ENCODE data around the gene PRRG1.
"Not testable (repeated sequence)": the region's sequence is repeated elsewhere in the genome, so short reads cannot be mapped to it uniquely, and the experiment has no call there.

PRRG1 gene

DNA sequence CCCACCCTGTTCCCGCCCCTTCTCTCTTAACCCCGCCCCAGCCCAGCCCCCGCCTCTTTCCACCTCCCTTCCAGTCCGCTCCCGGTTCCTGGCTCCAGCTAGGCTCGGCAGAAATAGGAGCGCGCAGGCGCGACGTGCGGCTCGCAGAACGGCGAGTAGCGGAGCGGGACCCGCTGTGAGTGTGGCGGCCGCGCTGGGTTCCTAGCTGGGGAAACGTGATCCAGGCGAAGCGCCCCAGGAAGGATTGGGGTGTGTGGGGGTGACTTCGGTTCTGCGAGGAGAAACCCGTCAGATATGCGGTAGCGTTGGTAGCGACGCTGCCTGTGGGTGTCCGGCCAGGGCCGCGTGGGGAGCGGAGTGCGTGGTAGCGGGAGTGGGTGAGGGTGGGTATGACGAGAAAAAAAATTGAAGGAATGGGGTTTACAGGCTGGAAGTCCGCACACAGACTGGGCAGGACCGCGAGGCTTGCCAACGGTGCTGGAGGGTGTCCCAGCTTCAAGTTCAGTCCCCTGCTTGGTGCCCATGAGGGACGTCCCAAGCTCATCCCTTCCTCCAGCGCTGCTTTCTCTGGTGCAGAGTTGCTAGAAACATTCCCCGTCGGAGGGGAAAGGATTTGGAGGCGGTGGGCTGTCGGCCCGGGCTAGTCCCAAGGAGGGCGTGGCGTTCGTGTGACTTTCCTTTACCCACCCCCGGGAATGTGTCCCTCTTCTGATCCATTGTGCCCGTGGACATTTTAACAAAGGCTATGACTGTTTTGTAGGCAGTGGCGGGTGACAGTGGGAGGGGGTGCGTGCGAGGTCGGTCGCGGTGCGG is at the start of gene PRRG1:
Gene PRRG1 (plus strand): TSS at position 144 of the 813 bp plus-strand sequence. CDS start 56,886 bp downstream, outside the sequence.
- DNase-seq (ENCODE audit: low read depth, low spot score) = peak; percentile 46

DNA sequence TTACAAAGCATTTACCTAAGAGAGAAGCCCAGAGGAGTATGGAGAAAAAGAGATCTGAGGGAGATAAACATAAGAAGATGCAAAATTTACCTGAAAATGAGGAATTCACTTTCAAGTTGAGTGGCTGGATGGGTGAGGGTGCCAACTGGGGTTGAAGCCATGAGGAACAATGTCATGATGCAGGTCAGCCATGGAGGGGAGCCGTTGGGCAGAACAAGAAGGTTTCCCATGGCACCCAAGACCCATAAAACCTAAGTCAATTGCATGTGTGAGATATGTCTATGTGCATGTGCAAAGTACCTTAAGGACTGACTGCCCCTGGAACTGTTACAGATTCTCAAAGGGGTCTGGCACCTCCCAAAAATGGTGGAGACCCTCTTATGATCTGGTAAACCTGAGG is 46.6 kb upstream of the PRRG1 start:
- DNase-seq (ENCODE audit: low read depth, low spot score) = no peak

DNA sequence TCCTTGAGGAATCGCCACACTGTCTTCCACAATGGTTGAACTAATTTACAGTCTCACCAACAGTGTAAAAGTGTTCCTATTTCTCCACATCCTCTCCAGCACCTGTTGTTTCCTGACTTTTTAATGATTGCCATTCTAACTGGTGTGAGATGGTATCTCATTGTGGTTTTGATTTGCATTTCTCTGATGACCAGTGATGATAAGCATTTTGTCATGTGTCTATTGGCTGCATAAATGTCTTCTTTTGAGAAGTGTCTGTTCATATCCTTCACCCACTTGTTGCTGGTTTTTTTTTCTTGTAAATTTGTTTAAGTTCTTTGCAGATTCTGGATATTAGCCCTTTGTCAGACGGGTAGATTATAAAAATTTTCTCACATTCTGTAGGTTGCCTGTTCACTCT is 43.9 kb upstream of the PRRG1 start:
- not testable (repeated sequence) for DNase-seq (ENCODE audit: low read depth, low spot score)

DNA sequence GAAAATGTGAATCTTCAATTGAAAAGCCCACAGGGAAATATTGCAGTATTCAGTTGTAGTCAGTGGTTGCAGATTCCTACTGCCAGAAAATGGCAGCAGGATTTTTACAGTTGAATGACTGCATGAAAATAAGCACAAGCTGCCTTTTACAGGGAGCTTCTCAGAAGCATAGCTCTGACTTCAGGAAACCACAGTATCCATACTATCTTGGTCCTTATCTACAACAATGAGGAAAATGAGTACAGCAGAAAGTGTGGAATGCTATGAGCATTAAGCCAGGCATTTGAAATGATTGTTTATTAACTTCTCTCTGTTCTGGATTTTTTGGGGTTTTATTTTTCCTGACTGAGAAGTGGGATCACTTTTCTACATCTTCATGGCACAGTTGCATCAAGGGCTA is 34.6 kb upstream of the PRRG1 start:
- no peak for DNase-seq (ENCODE audit: low read depth, low spot score)

DNA sequence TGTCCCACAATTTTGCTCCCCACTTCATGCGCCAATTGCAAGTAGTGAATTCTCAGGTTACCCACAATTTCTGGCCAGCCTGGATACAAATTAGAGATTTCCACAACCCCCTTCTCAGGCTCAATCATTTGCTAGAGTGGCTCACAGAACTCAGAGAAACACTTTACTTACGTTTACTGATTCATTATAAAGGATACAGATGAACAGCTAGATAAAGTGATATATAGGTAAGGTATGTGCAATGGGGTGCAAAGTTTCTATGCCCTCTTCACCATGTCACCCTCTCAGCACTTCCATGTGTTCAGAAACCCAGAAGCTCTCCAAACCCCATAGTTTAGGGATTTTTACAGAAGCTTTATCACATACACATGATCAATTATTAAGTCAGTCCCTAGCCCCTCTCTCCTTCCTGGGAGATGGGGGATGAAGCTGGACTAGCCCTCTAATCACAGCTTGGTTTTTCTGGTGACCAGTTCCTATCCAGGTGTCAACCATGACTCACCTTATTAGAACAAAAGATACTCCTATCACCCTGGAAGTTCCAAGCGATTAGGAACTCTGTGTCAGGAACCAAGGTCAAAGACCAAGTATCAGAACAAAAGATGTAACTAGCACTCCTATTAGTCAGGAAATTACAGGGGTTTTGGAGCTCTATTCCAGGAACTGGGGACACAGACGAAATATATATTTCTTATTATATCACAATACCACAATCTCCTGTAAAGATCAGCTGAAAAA is 33.5 kb upstream of the PRRG1 start:
- DNase-seq (ENCODE audit: low read depth, low spot score) = no peak

DNA sequence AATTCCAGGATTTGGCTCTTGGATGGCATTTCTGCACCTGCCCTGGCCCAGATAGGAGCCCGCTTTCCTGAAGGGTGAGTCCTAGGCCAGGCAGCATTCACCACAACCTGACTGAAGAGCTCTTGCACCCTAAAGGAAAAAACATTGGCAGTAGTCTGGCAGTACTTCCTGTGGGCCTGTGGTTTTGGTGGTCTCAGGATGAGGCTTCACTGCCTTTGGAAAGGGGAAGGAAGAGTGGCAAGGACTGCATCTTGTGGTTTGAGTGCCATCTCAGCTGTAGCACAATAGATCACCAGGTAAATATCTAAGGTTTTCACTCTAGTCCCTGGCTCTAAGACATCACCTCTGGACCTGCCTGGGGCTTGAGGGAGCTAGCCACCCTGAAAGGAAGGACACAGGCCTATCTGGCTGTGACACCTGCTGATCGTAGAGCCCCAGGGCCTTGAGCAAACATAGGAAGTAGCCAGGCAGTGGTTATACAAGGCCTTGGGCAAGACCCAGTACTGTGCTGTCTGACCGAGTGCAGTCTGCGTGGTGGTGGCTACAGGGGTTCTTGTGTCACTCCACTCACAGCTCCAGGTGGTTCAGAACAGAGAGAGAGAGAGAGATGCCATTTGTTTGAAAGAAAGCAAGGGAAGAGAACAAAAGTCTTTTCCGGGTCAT is 28.5 kb upstream of the PRRG1 start:
- DNase-seq (ENCODE audit: low read depth, low spot score) = no peak

DNA sequence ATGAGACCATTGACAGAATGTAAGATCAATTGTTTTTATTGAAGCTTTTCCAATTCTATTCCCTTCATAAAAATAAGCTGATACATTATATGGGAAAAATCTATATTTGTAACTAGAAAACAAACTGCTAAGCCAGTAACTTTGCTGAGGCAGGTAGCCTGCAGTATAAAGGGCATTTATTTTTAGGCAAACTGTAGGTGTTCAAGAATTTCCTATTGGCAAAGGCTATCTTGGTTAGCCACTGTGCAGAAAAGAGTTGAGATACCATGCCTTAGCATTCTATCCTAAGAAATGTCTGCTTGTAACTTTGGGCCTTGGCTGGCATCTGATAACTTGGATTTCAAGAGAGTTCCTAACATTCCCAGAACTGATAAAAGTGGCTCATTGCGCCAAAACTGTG is 18.5 kb upstream of the PRRG1 start:
- DNase-seq (ENCODE audit: low read depth, low spot score) = no peak

DNA sequence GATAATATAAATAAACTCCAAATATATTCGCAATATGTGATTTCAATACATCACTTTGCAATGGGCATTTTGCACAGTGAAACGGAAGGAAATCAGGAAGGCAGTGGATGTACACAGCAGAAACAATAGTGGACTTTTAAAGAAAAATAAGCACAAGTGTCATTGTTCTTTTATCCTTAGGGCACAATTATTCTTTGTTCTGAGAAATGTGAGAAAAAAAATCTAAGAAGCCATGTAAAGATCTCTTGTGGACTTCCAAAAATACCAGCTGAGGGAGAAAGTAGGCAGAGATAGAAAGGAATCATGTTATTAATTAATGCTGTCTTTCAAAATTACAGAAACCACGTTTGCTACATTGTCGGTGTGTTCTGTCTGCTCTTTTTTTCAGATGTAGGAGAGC is 17.6 kb upstream of the PRRG1 start:
- DNase-seq (ENCODE audit: low read depth, low spot score) = no peak

DNA sequence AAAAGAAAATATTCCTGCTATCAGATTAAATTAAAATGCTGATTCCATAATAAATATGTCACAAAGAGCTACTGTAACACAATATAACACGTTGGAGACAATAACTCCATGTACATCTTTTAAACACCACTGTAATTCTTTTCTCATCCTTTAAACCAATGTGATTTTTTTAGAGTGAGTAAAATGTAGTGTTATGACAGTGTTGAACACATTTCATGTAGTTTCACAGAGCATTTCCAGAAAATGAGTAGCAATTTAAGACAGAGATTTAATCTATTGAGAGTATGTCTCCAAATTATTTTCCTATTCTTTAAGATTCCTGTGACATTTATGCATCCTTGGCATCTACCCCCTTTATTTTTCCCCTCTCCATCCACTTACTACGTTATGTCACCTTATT is 17.1 kb upstream of the PRRG1 start:
- no peak for DNase-seq (ENCODE audit: low read depth, low spot score)

DNA sequence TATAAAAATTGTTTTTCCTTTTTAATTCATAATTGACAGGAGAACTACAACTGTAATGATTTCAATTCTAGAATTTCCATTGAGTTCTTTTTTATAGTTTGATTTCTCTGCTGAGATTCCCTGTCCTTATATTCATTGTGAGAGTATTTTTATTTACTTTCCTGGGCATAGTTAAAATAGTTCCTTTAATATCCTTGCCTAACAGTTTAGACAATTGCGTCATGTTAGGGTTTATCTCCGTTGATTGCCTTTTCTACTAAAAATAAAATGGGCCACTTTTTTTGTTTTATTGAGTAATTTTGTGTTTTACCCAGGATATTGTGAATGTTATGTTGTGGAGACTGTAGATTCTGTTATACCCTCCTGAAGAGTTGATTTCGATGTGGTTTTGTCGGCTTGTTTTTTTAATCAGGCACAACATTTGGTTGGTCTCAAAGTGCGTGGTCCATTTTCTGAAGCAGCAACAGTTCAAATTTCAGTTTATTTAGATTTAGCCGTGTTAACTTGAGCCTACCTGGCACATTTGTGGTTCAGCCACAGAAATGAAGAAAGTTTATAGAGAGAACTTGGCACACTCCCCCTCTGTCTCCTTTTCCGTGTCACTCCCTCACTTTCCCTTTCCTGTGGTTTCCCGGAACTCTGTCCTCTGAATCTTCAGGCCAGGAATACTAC is 16.0 kb upstream of the PRRG1 start:
- DNase-seq (ENCODE audit: low read depth, low spot score) = no peak

DNA sequence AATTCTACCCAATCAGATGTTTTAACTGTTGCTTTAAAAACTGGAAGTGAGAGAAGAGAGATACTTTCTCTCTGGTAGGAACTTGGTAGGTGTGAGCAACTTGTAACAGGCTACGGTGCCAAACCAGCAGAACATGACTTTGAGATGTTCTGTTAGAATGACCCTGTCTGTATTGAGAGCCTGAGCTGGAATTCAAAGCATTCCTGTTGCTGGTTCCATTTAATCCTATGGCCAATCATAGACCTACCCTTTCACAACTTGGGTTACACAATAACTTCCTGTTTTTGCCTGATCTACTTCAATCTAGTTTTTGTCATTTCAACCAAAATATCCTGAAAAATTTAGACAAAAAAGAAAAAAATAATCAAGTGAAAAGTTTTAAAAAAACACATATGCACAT is 1.7 kb upstream of the PRRG1 start:
- no peak for DNase-seq (ENCODE audit: low read depth, low spot score)

DNA sequence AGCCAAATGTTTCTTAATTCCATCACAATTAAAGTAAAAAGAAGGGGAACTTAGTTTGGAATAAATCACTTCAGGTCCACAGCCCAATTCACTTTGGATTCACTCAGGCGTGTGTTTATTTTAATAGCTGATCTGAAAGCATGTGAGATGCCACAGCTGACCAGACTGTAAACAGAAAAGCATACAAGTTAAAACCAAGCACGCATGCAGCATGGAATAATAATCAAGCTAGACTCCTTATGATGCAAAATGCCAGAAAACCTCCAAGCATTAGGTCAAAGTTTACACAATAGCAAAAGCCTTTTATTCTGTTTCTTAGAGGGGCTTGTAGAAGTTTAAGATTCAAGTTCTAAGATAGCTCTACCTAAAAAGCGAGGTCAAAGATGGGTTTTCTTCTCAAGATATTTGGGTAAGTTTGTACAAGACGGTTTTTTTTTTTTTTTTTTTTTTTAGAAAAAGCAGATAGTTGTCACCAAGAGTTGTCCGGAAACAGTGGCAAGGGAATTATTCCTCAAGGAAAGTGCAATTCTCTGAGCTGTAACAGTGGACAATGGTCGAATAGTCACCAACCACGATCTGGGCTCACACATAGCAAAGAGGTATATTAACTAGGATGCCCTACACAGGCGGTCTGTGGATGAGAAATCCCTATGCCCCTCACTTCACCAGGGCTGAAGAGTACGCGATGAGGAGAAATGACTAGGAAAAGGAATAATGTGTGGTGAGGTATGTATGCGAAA is 763 bp upstream of the PRRG1 start:
- DNase-seq (ENCODE audit: low read depth, low spot score) = no peak

DNA sequence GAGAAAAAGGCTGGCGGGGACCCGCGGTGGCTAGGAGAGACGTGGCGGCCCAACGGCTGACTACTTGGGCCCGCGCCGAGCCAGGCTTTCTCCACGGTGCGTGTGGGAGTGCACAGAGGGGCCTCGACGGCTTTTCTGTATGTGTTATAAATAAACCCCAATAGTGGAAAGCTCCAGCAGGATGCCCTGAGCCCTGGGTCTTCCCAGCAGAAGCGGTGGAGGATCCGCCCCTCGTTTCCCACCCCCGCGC is 268 bp upstream of the PRRG1 start:
- no peak for DNase-seq (ENCODE audit: low read depth, low spot score)

DNA sequence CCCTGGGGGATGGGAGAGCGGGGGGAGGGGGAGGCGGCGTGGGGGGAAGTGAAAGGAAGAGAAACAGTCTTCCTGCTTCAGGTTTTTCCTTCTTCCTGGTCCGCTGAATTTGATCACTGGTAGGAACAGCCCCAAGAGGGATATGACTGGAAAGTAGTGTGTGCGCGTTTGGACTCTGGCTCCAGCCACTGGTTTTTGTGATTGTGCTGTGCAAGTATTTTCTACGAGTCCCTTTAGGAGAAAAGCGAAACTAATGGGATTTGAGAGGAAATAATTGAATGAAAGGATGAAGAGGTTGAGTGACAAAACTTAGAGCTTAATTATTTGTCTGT is 836 bp downstream of the PRRG1 start:
- DNase-seq (ENCODE audit: low read depth, low spot score) = no peak

DNA sequence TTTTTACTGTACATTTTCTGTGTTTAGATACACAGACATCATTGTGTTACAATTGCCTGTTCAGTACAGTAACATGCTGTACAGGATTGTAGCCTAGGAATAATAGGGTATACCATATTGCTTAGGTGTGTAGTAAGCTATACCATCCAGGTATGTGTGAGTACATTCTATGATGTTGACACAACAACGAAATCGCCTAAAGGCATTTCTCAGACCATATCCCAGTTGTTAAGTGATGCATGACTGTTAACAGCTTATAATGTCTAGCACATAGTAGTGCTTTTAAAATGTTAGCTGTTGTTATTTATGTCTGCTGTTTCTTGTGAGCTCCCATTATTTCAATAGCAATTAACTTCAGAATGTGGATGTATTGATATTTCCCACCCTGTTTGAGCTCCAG is 4.5 kb downstream of the PRRG1 start:
- DNase-seq (ENCODE audit: low read depth, low spot score) = no peak

DNA sequence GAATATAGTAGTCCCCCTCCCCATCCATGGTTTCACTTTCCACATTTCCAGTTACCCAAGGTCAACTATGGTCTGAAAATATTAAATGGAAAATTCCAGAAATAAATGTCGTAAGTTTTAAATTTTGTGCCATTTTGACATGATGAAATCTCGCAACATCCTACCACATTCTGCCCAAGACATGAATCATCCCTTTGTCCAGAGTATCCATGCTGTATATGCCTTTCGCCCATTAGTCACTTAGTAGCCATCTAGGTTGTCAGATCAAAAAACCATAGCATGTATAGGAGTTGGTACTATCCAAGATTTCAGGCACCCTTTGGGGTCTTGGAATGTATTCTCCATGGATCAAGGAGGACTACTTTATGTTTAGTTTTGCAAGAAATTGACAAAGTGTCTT is 8.3 kb downstream of the PRRG1 start:
- no peak for DNase-seq (ENCODE audit: low read depth, low spot score)

DNA sequence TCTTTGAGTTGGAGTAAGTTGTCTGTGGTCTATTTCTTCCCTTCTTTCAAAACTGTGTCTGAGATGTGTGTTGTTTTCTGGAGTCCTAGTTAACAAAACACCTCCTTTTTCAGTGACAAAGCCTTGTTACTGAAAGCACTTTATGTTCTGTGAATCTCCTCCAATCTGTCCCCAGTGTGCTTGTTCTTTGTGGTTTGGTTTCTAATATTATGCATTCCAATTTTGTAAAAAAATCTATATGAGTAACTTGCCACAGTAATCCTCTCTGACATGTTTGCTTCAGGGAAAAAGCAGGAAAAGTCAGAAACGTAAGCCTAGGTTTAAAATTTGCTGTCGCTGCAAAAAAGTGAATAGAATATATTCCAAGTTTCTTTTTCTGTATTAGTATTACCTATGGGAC is 12.4 kb downstream of the PRRG1 start:
- no peak for DNase-seq (ENCODE audit: low read depth, low spot score)

DNA sequence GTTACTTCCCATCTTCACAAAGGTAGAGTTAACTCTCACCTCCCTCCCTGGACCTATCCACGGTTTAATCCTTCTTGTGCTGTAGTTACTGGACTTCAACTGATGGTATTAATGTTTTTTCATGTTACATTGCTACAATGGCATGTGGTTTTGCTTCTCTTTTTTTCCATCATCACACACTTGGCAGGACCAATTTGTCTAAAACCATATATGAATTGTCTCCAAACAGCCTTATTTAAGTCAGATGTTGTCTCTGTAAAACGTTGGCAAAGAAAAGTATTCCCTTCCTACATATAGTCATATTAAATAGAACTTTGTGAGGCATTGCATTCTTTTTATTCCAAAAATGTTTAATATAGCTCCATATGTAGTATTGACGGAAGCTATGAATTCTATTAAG is 15.5 kb downstream of the PRRG1 start:
- DNase-seq (ENCODE audit: low read depth, low spot score) = no peak

DNA sequence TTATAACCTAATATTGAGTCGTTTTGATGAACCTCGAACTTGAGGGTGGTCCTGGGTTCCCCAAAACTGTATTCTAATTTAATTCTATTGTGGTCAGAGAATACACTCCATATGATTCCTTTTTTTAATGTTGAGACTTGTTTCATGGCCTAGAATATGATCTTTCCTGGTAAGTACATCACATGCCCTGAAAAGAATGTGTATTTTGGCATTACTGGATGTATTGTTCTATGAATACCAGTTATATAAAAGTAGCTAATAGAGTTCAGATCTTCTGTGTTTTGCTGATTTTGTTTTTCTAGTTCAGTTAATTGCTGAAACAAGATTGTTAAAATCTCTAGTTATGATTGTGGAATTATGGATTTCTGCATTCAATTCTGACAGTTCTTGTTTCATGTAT is 18.8 kb downstream of the PRRG1 start:
- DNase-seq (ENCODE audit: low read depth, low spot score) = no peak

DNA sequence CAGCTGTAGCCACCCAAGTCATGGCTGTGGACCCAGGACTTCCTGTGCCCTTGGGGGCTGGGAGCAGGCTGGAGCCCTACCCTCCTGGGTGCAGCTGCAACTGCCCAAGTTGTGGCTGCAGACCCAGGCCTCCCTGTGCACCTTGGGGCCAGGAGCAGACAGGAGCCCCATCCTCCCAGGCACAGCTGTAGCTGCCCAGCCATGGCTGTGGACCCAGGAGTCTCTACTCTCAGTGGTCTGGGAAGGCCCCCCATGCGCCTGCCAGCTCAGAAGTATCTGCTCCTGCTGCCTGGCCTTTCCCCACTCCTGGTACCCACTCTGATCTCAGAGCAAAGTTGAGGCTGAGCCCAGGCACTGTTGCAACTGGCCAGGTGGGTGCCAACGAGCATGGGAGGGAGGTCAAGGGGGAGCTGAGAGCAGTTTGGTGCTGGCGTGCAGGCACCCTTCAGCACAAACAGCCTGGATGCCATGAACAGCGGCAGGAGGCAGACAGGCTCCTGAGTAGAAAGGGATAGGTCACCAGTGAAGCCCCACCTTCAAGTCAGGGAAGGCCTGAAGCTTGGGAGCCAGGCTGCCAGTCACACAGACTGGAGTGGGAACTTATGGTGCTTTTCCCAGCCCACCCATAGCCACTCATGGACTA is 21.5 kb downstream of the PRRG1 start:
- no peak for DNase-seq (ENCODE audit: low read depth, low spot score)

DNA sequence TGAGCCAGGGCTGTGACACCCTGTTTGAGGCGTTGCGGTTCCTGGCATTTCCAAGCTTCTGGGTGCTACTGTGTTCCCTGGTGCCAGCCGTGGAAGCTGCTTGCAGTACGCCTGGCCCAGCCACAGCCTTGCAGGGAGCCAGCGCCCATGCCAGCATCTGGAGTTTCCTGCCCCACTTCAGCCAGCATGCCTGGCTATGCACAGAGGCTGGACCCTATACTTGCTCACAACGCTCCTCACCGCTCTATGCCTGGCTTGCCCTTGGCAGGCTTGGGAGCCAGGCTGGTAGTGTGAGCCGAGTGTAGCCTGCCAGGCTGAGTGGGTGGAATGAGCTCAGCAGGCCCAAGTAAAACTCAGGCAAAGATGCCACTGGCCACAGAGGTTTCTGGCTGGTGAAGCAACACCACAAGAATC is 22.4 kb downstream of the PRRG1 start:
- no peak for DNase-seq (ENCODE audit: low read depth, low spot score)

All from smooth muscle cell of the brain vasculature (primary cell).